Astrocyte (in vitro differentiated cells and primary cell): ENCODE results near the gene SGK1. TPM values are rescaled to one million over a fixed set of nuclear protein-coding genes. Genes with fewer than 3 reads are reported as not detected.
A peak's percentile ranks its signal among the peaks of the same experiment; 100 is the strongest.

ENCODE experiments used
- DNase-seq: peaks from one replicate; pipeline ENCODE4 v3.0.0-alpha.2; 2010; ENCODE audit warnings: low read depth
- FAIRE-seq: peaks from 2 replicates; lab custom pipeline; 2011; peaks lifted over from hg19 to GRCh38; lab: Jason Lieb, UNC
- H2AFZ ChIP-seq: 2 replicates; pipeline ENCODE4 v1.6.0; 2012; ENCODE audit warnings: low read depth, low read length, inconsistent platforms
- H3K27ac ChIP-seq: 2 replicates; pipeline ENCODE4 v1.5.1; 2011; ENCODE audit warnings: low read depth, low read length, inconsistent platforms
- H3K27me3 ChIP-seq: 2 replicates; pipeline ENCODE4 v1.6.0; 2011; ENCODE audit warnings: low read length, inconsistent platforms; ENCODE audit not compliant: insufficient read depth
- H3K36me3 ChIP-seq: 2 replicates; pipeline ENCODE4 v1.5.1; 2011; ENCODE audit warnings: low read length, inconsistent platforms; ENCODE audit not compliant: insufficient read depth
- H3K4me1 ChIP-seq: 2 replicates; pipeline ENCODE4 v1.5.1; 2011; ENCODE audit warnings: low read length, inconsistent platforms; ENCODE audit not compliant: insufficient read depth
- H3K4me2 ChIP-seq: 2 replicates; pipeline ENCODE4 v1.6.0; 2012; ENCODE audit warnings: low read length, inconsistent platforms
- H3K4me3 ChIP-seq: 2 replicates; pipeline ENCODE4 v1.5.1; 2011; ENCODE audit warnings: low read depth, mild to moderate bottlenecking, low read length, inconsistent platforms; ENCODE audit not compliant: insufficient read depth
- H3K79me2 ChIP-seq: 2 replicates; pipeline ENCODE4 v1.6.0; 2012; ENCODE audit warnings: mild to moderate bottlenecking, low read length, inconsistent platforms; ENCODE audit not compliant: insufficient read depth
- H3K9ac ChIP-seq: 2 replicates; pipeline ENCODE4 v1.6.0; 2012; ENCODE audit warnings: mild to moderate bottlenecking, low read length, inconsistent platforms
- H3K9me3 ChIP-seq: 2 replicates; pipeline ENCODE4 v1.5.1; 2012; ENCODE audit warnings: low read depth, mild to moderate bottlenecking, low read length, inconsistent platforms; ENCODE audit not compliant: insufficient read depth
- H4K20me1 ChIP-seq: 2 replicates; pipeline ENCODE4 v1.6.0; 2012; ENCODE audit warnings: low read length, inconsistent platforms; ENCODE audit not compliant: insufficient read depth
- H3K27ac Mint-ChIP-seq: one replicate; pipeline ENCODE4 v1.8.0; 2021; ENCODE audit warnings: mild to moderate bottlenecking, mixed read lengths; ENCODE audit not compliant: unreplicated experiment
- H3K27me3 Mint-ChIP-seq: one replicate; pipeline ENCODE4 v1.8.0; 2021; ENCODE audit warnings: low read depth, mixed read lengths; ENCODE audit not compliant: unreplicated experiment
- H3K36me3 Mint-ChIP-seq: one replicate; pipeline ENCODE4 v1.8.0; 2021; ENCODE audit warnings: low read depth, mixed read lengths; ENCODE audit not compliant: unreplicated experiment
- H3K4me1 Mint-ChIP-seq: one replicate; pipeline ENCODE4 v1.8.0; 2021; ENCODE audit warnings: low read depth, mixed read lengths; ENCODE audit not compliant: unreplicated experiment
- H3K4me3 Mint-ChIP-seq: one replicate; pipeline ENCODE4 v1.8.0; 2021; ENCODE audit warnings: mild to moderate bottlenecking, moderate library complexity, mixed read lengths; ENCODE audit not compliant: unreplicated experiment
- H3K9me3 Mint-ChIP-seq: one replicate; pipeline ENCODE4 v1.8.0; 2021; ENCODE audit warnings: mild to moderate bottlenecking, mixed read lengths; ENCODE audit not compliant: unreplicated experiment
- CTCF ChIP-seq: IDR thresholded peaks from 2 replicates; pipeline ENCODE4 v1.5.1; 2011; ENCODE audit warnings: low read depth, mild to moderate bottlenecking, inconsistent platforms, low read length, moderate library complexity; ENCODE audit not compliant: insufficient read depth
- EZH2 ChIP-seq: IDR thresholded peaks from 2 replicates; pipeline ENCODE4 v1.6.1; 2012; ENCODE audit warnings: mild to moderate bottlenecking, low read length, inconsistent platforms; ENCODE audit not compliant: insufficient read depth
- total RNA-seq: library from RNA; stranded (reverse); gene quantifications from 2 replicates; pipeline ENCODE4 v1.2.1, GENCODE V29; 2021

The SGK1 gene
- total RNA-seq, 1 donor from 2014 or later, result 117 TPM

GRCh38 chr6:134195985-134196384 lies 121.9 kb downstream of the SGK1 start:
- H3K4me1 ChIP-seq, result no peaks in the 10 kb centered on the region
- Mint-ChIP-seq H3K36me3 (no peaks in the 10 kb centered on the region), H3K4me3 (no peak overlapping the region), H3K27ac (no peak overlapping the region), H3K27me3 (no peaks in the 10 kb centered on the region), H3K4me1 (peaks cover 2% of the 10 kb centered on the region), H3K9me3 (no peaks in the 10 kb centered on the region)
- H3K4me2 ChIP-seq, result no peak overlapping the region
- no peaks in the 10 kb centered on the region for H3K79me2 ChIP-seq
- no peaks in the 10 kb centered on the region for H3K36me3 ChIP-seq
- no peak for TF ChIP-seq CTCF
- TF ChIP-seq EZH2, result no peak
- FAIRE-seq (no peak), DNase-seq (no peak)
- no peaks in the 10 kb centered on the region for H3K27me3 ChIP-seq
- no peaks in the 10 kb centered on the region for H4K20me1 ChIP-seq
- no peak overlapping the region for H3K4me3 ChIP-seq
- no peak overlapping the region for H3K27ac ChIP-seq
- H3K9me3 ChIP-seq, result no peaks in the 10 kb centered on the region
- no peak overlapping the region for H3K9ac ChIP-seq
- H2AFZ ChIP-seq, result no peak overlapping the region

GRCh38 chr6:134195164-134195906 lies 122.6 kb downstream of the SGK1 start:
- no peaks in the 10 kb centered on the region for H3K4me1 ChIP-seq
- TF ChIP-seq CTCF, result no peak
- H3K27ac Mint-ChIP-seq, result no peak overlapping the region
- H3K4me3 Mint-ChIP-seq, result no peak overlapping the region
- H3K79me2 ChIP-seq, result no peaks in the 10 kb centered on the region
- no peaks in the 10 kb centered on the region for H4K20me1 ChIP-seq
- H3K9me3 ChIP-seq, result no peaks in the 10 kb centered on the region
- H3K4me1 Mint-ChIP-seq, result peaks cover 2% of the 10 kb centered on the region
- no peak overlapping the region for H3K4me3 ChIP-seq
- no peaks in the 10 kb centered on the region for H3K36me3 Mint-ChIP-seq
- no peaks in the 10 kb centered on the region for H3K27me3 Mint-ChIP-seq
- no peak overlapping the region for H2AFZ ChIP-seq
- no peak overlapping the region for H3K4me2 ChIP-seq
- DNase-seq (peak; percentile 69), FAIRE-seq (no peak)
- H3K9me3 Mint-ChIP-seq, result no peaks in the 10 kb centered on the region
- no peak overlapping the region for H3K9ac ChIP-seq
- H3K36me3 ChIP-seq, result no peaks in the 10 kb centered on the region
- no peaks in the 10 kb centered on the region for H3K27me3 ChIP-seq
- H3K27ac ChIP-seq, result no peak overlapping the region
